HG03521 (cell line): ENCODE results near the gene ZBTB49.
"Not testable (repeated sequence)": the region's sequence is repeated elsewhere in the genome, so short reads cannot be mapped to it uniquely, and the experiment has no call there.

ENCODE experiments used
- ATAC-seq: cut with Tn5 transposase; IDR thresholded peaks from one replicate; pipeline ENCODE4 v1.9.1; 2021; ENCODE audit warnings: mild to moderate bottlenecking, moderate library complexity; ENCODE audit not compliant: unreplicated experiment

ZBTB49 gene

GRCh38 chr4:4289941-4290850, at the start of gene ZBTB49, which contains the start of gene LYAR:
TSS of gene ZBTB49 (plus strand) at chr4:4290251. CDS start at chr4:4299946, 9,695 bp downstream.
TSS of gene LYAR (minus strand) at chr4:4290154. CDS start at chr4:4283742, 6,412 bp downstream.
- peak; percentile 82 for ATAC-seq

GRCh38 chr4:4245172-4245571, 44.9 kb upstream of the ZBTB49 start:
- ATAC-seq, result no peak

GRCh38 chr4:4247696-4248028, 42.4 kb upstream of the ZBTB49 start:
- ATAC-seq, result peak; percentile 11

- ATAC-seq, result peak; percentile 94
Observed at GRCh38 chr4:4248029-4248884, 41.8 kb upstream of the ZBTB49 start, which contains the start of gene TMEM128. TSS of gene TMEM128 (minus strand) at chr4:4248223. CDS start at chr4:4248202, 21 bp downstream.

GRCh38 chr4:4248885-4249203, 41.2 kb upstream of the ZBTB49 start:
- no peak for ATAC-seq

GRCh38 chr4:4249342-4249741, 40.7 kb upstream of the ZBTB49 start:
- ATAC-seq, result not testable (repeated sequence)

- no peak for ATAC-seq
Observed at GRCh38 chr4:4249866-4250265, 40.2 kb upstream of the ZBTB49 start.

- no peak for ATAC-seq
Observed at GRCh38 chr4:4254199-4254598, 35.9 kb upstream of the ZBTB49 start.

GRCh38 chr4:4254666-4255065, 35.4 kb upstream of the ZBTB49 start:
- ATAC-seq, result no peak

- no peak for ATAC-seq
Observed at GRCh38 chr4:4256799-4257198, 33.3 kb upstream of the ZBTB49 start.

GRCh38 chr4:4257705-4258104, 32.3 kb upstream of the ZBTB49 start:
- ATAC-seq, result not testable (repeated sequence)

- ATAC-seq, result no peak
Observed at GRCh38 chr4:4259484-4260100, 30.5 kb upstream of the ZBTB49 start.

GRCh38 chr4:4260185-4260751, 29.8 kb upstream of the ZBTB49 start:
- ATAC-seq, result peak; percentile 58

- ATAC-seq, result no peak
Observed at GRCh38 chr4:4267981-4268380, 22.1 kb upstream of the ZBTB49 start.

- no peak for ATAC-seq
Observed at GRCh38 chr4:4268776-4269175, 21.3 kb upstream of the ZBTB49 start.

- no peak for ATAC-seq
Observed at GRCh38 chr4:4269331-4269731, 20.7 kb upstream of the ZBTB49 start.

GRCh38 chr4:4269856-4270255, 20.2 kb upstream of the ZBTB49 start:
- no peak for ATAC-seq

- ATAC-seq, result no peak
Observed at GRCh38 chr4:4270529-4270928, 19.5 kb upstream of the ZBTB49 start.

GRCh38 chr4:4271912-4272311, 18.1 kb upstream of the ZBTB49 start:
- no peak for ATAC-seq

GRCh38 chr4:4274226-4274625, 15.8 kb upstream of the ZBTB49 start:
- ATAC-seq, result no peak

GRCh38 chr4:4277531-4277930, 12.5 kb upstream of the ZBTB49 start:
- no peak for ATAC-seq
